ENCODE data around the gene OOSP2. TPM values are rescaled to one million over a fixed set of nuclear protein-coding genes. Genes with fewer than 3 reads are reported as not detected.

The OOSP2 gene
- total RNA-seq, 1 experiment from 2014 or later = not detected

- no TSS peak for BruUV-seq (replicated peaks)
- DNase-seq = no peak
- no peaks in the 10 kb centered on the region for H3K36me3 ChIP-seq (ENCODE audit: low read depth, low read length)
- H3K4me2 ChIP-seq (ENCODE audit: low read length) = no peak overlapping the region
- no peak for ATAC-seq
- H3K4me1 ChIP-seq (ENCODE audit: insufficient read depth, low read length) = no peaks in the 10 kb centered on the region
- ChIA-PET CTCF (no interaction called here), POLR2A (ENCODE audit: unreplicated experiment) (no interaction called here)
- H3K9ac ChIP-seq (ENCODE audit: low read length) = no peak overlapping the region
- H3K27me3 ChIP-seq (ENCODE audit: low read length) = no peaks in the 10 kb centered on the region
- no peaks in the 10 kb centered on the region for H4K20me1 ChIP-seq (ENCODE audit: low read length)
- H3K79me2 ChIP-seq (ENCODE audit: low read length) = no peaks in the 10 kb centered on the region
- intact Hi-C loops (cut with micrococcal nuclease) = no loop called here
- H3F3A ChIP-seq (ENCODE audit: low read length, unreplicated experiment) = no peaks in the 10 kb centered on the region
- no peaks in the 10 kb centered on the region for H3K9me2 ChIP-seq (replicated peaks; ENCODE audit: low read length)
- no peak overlapping the region for H2AFZ ChIP-seq (ENCODE audit: low read length)
- TF ChIP-seq EZH2 (IDR thresholded peaks at IDR 0.05; ENCODE audit: low read length, unreplicated experiment) = no peak
- no peak for TF ChIP-seq EZH2phosphoT487 (IDR thresholded peaks at IDR 0.05; ENCODE audit: borderline replicate concordance, low read length)
- TF ChIP-seq CTCF (conservative IDR thresholded peaks at IDR 0.05; ENCODE audit: low read depth, low read length) = no peak
- H3K27ac ChIP-seq (ENCODE audit: low read length) = no peak overlapping the region
- no peaks in the 10 kb centered on the region for H3K9me3 ChIP-seq (ENCODE audit: low read length)
- H3K4me3 ChIP-seq (ENCODE audit: low read length) = no peak overlapping the region
Measured at GRCh38 chr11:60077981-60078380, 37.8 kb downstream of the OOSP2 start.

GRCh38 chr11:60078745-60079144 lies 38.5 kb downstream of the OOSP2 start:
- H4K20me1 ChIP-seq (ENCODE audit: low read length) = no peaks in the 10 kb centered on the region
- no peaks in the 10 kb centered on the region for H3K4me1 ChIP-seq (ENCODE audit: insufficient read depth, low read length)
- H3K9ac ChIP-seq (ENCODE audit: low read length) = no peak overlapping the region
- ATAC-seq (no peak), DNase-seq (no peak)
- no peaks in the 10 kb centered on the region for H3F3A ChIP-seq (ENCODE audit: low read length, unreplicated experiment)
- no peaks in the 10 kb centered on the region for H3K9me2 ChIP-seq (replicated peaks; ENCODE audit: low read length)
- BruUV-seq (replicated peaks) = no TSS peak
- H3K4me3 ChIP-seq (ENCODE audit: low read length) = no peak overlapping the region
- no peaks in the 10 kb centered on the region for H3K27me3 ChIP-seq (ENCODE audit: low read length)
- intact Hi-C loops (cut with micrococcal nuclease) = no loop called here
- no peak overlapping the region for H3K4me2 ChIP-seq (ENCODE audit: low read length)
- no peaks in the 10 kb centered on the region for H3K36me3 ChIP-seq (ENCODE audit: low read depth, low read length)
- no peaks in the 10 kb centered on the region for H3K9me3 ChIP-seq (ENCODE audit: low read length)
- no peak overlapping the region for H3K27ac ChIP-seq (ENCODE audit: low read length)
- POLR2A ChIA-PET (ENCODE audit: unreplicated experiment) = no interaction called here
- H2AFZ ChIP-seq (ENCODE audit: low read length) = no peak overlapping the region
- TF ChIP-seq CTCF (conservative IDR thresholded peaks at IDR 0.05; ENCODE audit: low read depth, low read length) = no peak
- TF ChIP-seq EZH2 (IDR thresholded peaks at IDR 0.05; ENCODE audit: low read length, unreplicated experiment) = no peak
- TF ChIP-seq EZH2phosphoT487 (IDR thresholded peaks at IDR 0.05; ENCODE audit: borderline replicate concordance, low read length) = no peak
- no peaks in the 10 kb centered on the region for H3K79me2 ChIP-seq (ENCODE audit: low read length)
- CTCF ChIA-PET = no interaction called here

- Histone ChIP-seq H2AFZ (ENCODE audit: low read length) (no peak overlapping the region), H3K27ac (ENCODE audit: low read length) (no peak overlapping the region), H3K9me2 (replicated peaks; ENCODE audit: low read length) (no peaks in the 10 kb centered on the region), H3K36me3 (ENCODE audit: low read depth, low read length) (no peaks in the 10 kb centered on the region), H3K4me2 (ENCODE audit: low read length) (no peak overlapping the region), H3K79me2 (ENCODE audit: low read length) (no peaks in the 10 kb centered on the region), H3K4me1 (ENCODE audit: insufficient read depth, low read length) (0 out of 2 replicates have a peak, but pooled peaks cover 3% of the 10 kb centered on the region), H4K20me1 (ENCODE audit: low read length) (no peaks in the 10 kb centered on the region), H3K9ac (ENCODE audit: low read length) (no peak overlapping the region), H3K4me3 (ENCODE audit: low read length) (no peak overlapping the region), H3K27me3 (ENCODE audit: low read length) (no peaks in the 10 kb centered on the region), H3K9me3 (ENCODE audit: low read length) (no peaks in the 10 kb centered on the region), H3F3A (ENCODE audit: low read length, unreplicated experiment) (no peaks in the 10 kb centered on the region)
- BruUV-seq (replicated peaks) = no TSS peak
- TF ChIP-seq EZH2 (IDR thresholded peaks at IDR 0.05; ENCODE audit: low read length, unreplicated experiment) (no peak), CTCF (conservative IDR thresholded peaks at IDR 0.05; ENCODE audit: low read depth, low read length) (no peak), EZH2phosphoT487 (IDR thresholded peaks at IDR 0.05; ENCODE audit: borderline replicate concordance, low read length) (no peak)
- DNase-seq (no peak), ATAC-seq (no peak)
- CTCF ChIA-PET = no interaction called here
- intact Hi-C loops (cut with micrococcal nuclease) = no loop called here
- POLR2A ChIA-PET (ENCODE audit: unreplicated experiment) = no interaction called here
Measured at GRCh38 chr11:60080535-60080934, 40.3 kb downstream of the OOSP2 start.

All from PC-3 (cell line).